OCI-LY1 (cell line): ENCODE results near the gene IL13RA2.

ENCODE experiments used
- H2AFZ ChIP-seq: fragments of 200-600 bp; sonication (generic), shearing (Covaris generic); 2 replicates; pipeline ENCODE4 v1.6.0; 2014; ENCODE audit warnings: antibody characterized with exemption, mild to moderate bottlenecking, low read length
- H3F3A ChIP-seq: fragments of 200-600 bp; sonication (generic), shearing (Covaris generic); 2 replicates; pipeline ENCODE4 v1.6.0; 2014; ENCODE audit warnings: mild to moderate bottlenecking, antibody characterized with exemption, low read length, moderate library complexity; ENCODE audit not compliant: insufficient read depth
- H3K27ac ChIP-seq: fragments of 200-600 bp; sonication (generic); 2 replicates; pipeline ENCODE4 v1.5.1; 2014; ENCODE audit warnings: low read length, mixed run types, mild to moderate bottlenecking, low read depth; ENCODE audit not compliant: poor library complexity, severe bottlenecking
- H3K27me3 ChIP-seq: fragments of 200-600 bp; sonication (generic); 2 replicates; pipeline ENCODE4 v1.6.0; 2014; ENCODE audit warnings: antibody characterized with exemption, mild to moderate bottlenecking, low read length, moderate library complexity; ENCODE audit not compliant: insufficient read depth
- H3K36me3 ChIP-seq: fragments of 200-600 bp; sonication (generic); 2 replicates; pipeline ENCODE4 v1.6.1; 2014; ENCODE audit warnings: mild to moderate bottlenecking, antibody characterized with exemption, low read length, moderate library complexity, mixed read lengths; ENCODE audit not compliant: insufficient read depth
- H3K4me1 ChIP-seq: fragments of 200-600 bp; sonication (generic); 2 replicates; pipeline ENCODE4 v1.5.1; 2014; ENCODE audit warnings: mild to moderate bottlenecking, low read length, moderate library complexity; ENCODE audit not compliant: insufficient read depth, severe bottlenecking
- H3K4me2 ChIP-seq: fragments of 200-600 bp; sonication (generic), shearing (Covaris generic); 2 replicates; pipeline ENCODE4 v1.6.1; 2014; ENCODE audit warnings: low read length
- H3K4me3 ChIP-seq: fragments of 200-600 bp; sonication (generic); 2 replicates; pipeline ENCODE4 v1.5.1; 2014; ENCODE audit warnings: low read length, low read depth, mild to moderate bottlenecking, mixed read lengths; ENCODE audit not compliant: poor library complexity, severe bottlenecking
- H3K79me2 ChIP-seq: fragments of 200-600 bp; shearing (Covaris generic); 2 replicates; pipeline ENCODE4 v1.6.1; 2016; ENCODE audit warnings: mixed run types, low read length, mixed read lengths; ENCODE audit not compliant: insufficient read depth
- H3K9ac ChIP-seq: fragments of 200-600 bp; sonication (generic), shearing (Covaris generic); 2 replicates; pipeline ENCODE4 v1.6.1; 2014; ENCODE audit warnings: mild to moderate bottlenecking, low read length, mixed read lengths
- H3K9me2 ChIP-seq: fragments of 200-600 bp; sonication (generic), shearing (Covaris generic); 2 replicates; pipeline ENCODE4 v1.6.1; 2014; ENCODE audit warnings: low read depth, mild to moderate bottlenecking, low read length, mixed read lengths
- H3K9me3 ChIP-seq: fragments of 200-600 bp; shearing (Covaris generic); 2 replicates; pipeline ENCODE4 v1.6.1; 2014; ENCODE audit warnings: low read length, mixed read lengths
- H4K20me1 ChIP-seq: fragments of 200-600 bp; sonication (generic), shearing (Covaris generic); 2 replicates; pipeline ENCODE4 v1.6.0; 2016; ENCODE audit warnings: mild to moderate bottlenecking, low read length; ENCODE audit not compliant: insufficient read depth
- CTCF ChIP-seq: fragments of 200-600 bp; sonication (generic), shearing (Covaris generic); IDR thresholded peaks from 2 replicates; pipeline ENCODE4 v1.5.1; 2017; ENCODE audit warnings: mild to moderate bottlenecking, antibody characterized with exemption, low read length, moderate library complexity, mixed read lengths
- EZH2 ChIP-seq: fragments of 200-600 bp; sonication (generic), shearing (Covaris generic); IDR thresholded peaks from 2 replicates; pipeline ENCODE4 v1.8.0; 2017; ENCODE audit warnings: borderline replicate concordance, mixed run types, mild to moderate bottlenecking, antibody characterized with exemption, low read length, moderate library complexity, mixed read lengths

Gene IL13RA2

GRCh38 chrX:115023811-115024210, 6.4 kb upstream of the IL13RA2 start:
- no peak for TF ChIP-seq CTCF
- TF ChIP-seq EZH2, result no peak
- H3K9me2 ChIP-seq, result no peaks in the 10 kb centered on the region
- no peak overlapping the region for H3K9ac ChIP-seq
- no peak overlapping the region for H3K4me3 ChIP-seq
- no peaks in the 10 kb centered on the region for H4K20me1 ChIP-seq
- no peak overlapping the region for H3K27ac ChIP-seq
- no peaks in the 10 kb centered on the region for H3F3A ChIP-seq
- H3K9me3 ChIP-seq, result no peaks in the 10 kb centered on the region
- H3K27me3 ChIP-seq, result no peaks in the 10 kb centered on the region
- H3K4me2 ChIP-seq, result no peak overlapping the region
- H3K4me1 ChIP-seq, result no peaks in the 10 kb centered on the region
- H3K36me3 ChIP-seq, result no peaks in the 10 kb centered on the region
- H3K79me2 ChIP-seq, result no peaks in the 10 kb centered on the region
- no peak overlapping the region for H2AFZ ChIP-seq

GRCh38 chrX:115023139-115023538, 5.7 kb upstream of the IL13RA2 start:
- Histone ChIP-seq H3K9me2 (no peaks in the 10 kb centered on the region), H3K9ac (no peak overlapping the region), H3K4me3 (no peak overlapping the region), H3K79me2 (no peaks in the 10 kb centered on the region), H3K4me2 (no peak overlapping the region), H3K27ac (no peak overlapping the region), H3K4me1 (no peaks in the 10 kb centered on the region), H2AFZ (no peak overlapping the region), H3K9me3 (no peaks in the 10 kb centered on the region), H3K36me3 (no peaks in the 10 kb centered on the region), H3F3A (no peaks in the 10 kb centered on the region), H3K27me3 (no peaks in the 10 kb centered on the region), H4K20me1 (no peaks in the 10 kb centered on the region)
- TF ChIP-seq CTCF (no peak), EZH2 (no peak)

- H3K36me3 ChIP-seq, result no peaks in the 10 kb centered on the region
- H2AFZ ChIP-seq, result no peak overlapping the region
- no peak overlapping the region for H3K4me3 ChIP-seq
- no peak overlapping the region for H3K4me2 ChIP-seq
- H3K79me2 ChIP-seq, result no peaks in the 10 kb centered on the region
- no peaks in the 10 kb centered on the region for H4K20me1 ChIP-seq
- H3K27ac ChIP-seq, result no peak overlapping the region
- H3K9me2 ChIP-seq, result no peaks in the 10 kb centered on the region
- TF ChIP-seq EZH2 (no peak), CTCF (no peak)
- no peaks in the 10 kb centered on the region for H3K4me1 ChIP-seq
- no peak overlapping the region for H3K9ac ChIP-seq
- no peaks in the 10 kb centered on the region for H3F3A ChIP-seq
- no peaks in the 10 kb centered on the region for H3K27me3 ChIP-seq
- no peaks in the 10 kb centered on the region for H3K9me3 ChIP-seq
Measured at GRCh38 chrX:115021121-115021520, 3.7 kb upstream of the IL13RA2 start.
